Activated naive CD8-positive, alpha-beta T cell (primary cell): ENCODE data around the gene EYS.

Experiments used
- H3K27ac Mint-ChIP-seq: one replicate; pipeline ENCODE4 v1.8.0; 2021; ENCODE audit warnings: mixed read lengths
- H3K27me3 Mint-ChIP-seq: one replicate; pipeline ENCODE4 v1.8.0; 2021; ENCODE audit warnings: mixed read lengths
- H3K36me3 Mint-ChIP-seq: one replicate; pipeline ENCODE4 v1.8.0; 2021; ENCODE audit warnings: mixed read lengths
- H3K4me1 Mint-ChIP-seq: one replicate; pipeline ENCODE4 v1.8.0; 2021; ENCODE audit warnings: low read depth, mixed read lengths
- H3K4me3 Mint-ChIP-seq: one replicate; pipeline ENCODE4 v1.8.0; 2021; ENCODE audit warnings: mild to moderate bottlenecking, mixed read lengths
- H3K9me3 Mint-ChIP-seq: one replicate; pipeline ENCODE4 v1.8.0; 2021; ENCODE audit warnings: low read depth, mixed read lengths

EYS gene

DNA sequence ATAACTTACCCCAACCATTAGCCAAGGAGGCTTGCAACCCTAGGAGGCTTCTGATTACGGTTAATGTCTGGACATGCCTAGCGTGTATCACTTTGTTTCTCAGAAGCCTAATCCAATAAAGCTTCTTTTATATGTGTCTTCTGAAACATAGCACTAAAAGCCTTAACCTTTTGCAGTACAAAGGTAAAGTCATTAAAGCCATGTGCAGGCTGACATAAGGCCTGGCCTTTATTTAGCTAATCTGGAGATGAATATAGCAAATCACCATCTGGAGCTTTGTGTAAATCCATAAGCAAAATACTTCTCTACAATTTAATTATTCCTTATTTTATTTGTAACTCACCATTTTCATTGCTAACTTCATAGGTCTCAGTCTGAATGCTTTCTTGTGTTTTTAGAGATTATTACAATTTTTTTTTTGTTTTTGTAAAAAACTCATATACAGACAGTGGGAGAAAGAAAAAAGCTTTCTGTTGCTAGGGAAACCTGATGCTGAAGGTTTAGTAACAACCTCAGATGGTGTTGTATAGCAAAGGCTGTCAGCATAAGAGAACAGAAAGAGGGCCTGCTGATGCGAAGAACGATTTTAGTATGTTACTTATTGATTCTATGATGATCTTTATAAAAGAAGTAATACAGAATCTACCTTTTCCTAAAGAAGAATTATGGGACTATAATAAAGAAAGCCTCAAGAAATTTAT is at the start of gene EYS:
TSS of gene EYS (minus strand) at position 101 of the 701 bp plus-strand sequence. CDS start 211,816 bp downstream, outside the sequence.
- H3K27me3 Mint-ChIP-seq = no peaks in the 10 kb centered on the region
- no peak within 1 kb of the TSS for H3K4me3 Mint-ChIP-seq
- no peaks in the 10 kb centered on the region for H3K36me3 Mint-ChIP-seq
- H3K4me1 Mint-ChIP-seq = no peaks in the 10 kb centered on the region
- no peak within 1 kb of the TSS for H3K27ac Mint-ChIP-seq
- H3K9me3 Mint-ChIP-seq = peaks cover 4% of the 10 kb centered on the region

DNA sequence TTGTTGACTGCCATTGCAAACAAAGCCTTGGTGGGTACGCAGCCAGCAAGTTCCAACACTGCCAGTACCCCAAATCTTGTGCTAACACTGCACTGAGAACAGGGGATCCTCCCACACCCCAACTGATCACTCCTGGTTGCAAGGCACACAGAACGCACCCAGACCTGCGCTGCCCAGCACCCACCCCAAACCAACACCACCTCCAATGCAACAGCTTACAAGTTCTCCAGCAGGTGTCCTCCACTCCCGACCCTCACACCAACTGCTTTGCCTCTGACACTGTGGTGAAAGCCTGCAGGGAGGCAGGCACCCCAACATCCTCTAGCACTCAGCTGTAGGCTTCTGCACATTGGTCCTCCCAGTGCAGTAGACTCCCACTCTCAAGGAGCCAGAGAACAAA is 39.3 kb upstream of the EYS start:
- Mint-ChIP-seq H3K4me3 (no peak overlapping the region), H3K27ac (no peak overlapping the region), H3K4me1 (no peaks in the 10 kb centered on the region), H3K9me3 (peaks cover 16% of the 10 kb centered on the region), H3K27me3 (no peaks in the 10 kb centered on the region), H3K36me3 (no peaks in the 10 kb centered on the region)

DNA sequence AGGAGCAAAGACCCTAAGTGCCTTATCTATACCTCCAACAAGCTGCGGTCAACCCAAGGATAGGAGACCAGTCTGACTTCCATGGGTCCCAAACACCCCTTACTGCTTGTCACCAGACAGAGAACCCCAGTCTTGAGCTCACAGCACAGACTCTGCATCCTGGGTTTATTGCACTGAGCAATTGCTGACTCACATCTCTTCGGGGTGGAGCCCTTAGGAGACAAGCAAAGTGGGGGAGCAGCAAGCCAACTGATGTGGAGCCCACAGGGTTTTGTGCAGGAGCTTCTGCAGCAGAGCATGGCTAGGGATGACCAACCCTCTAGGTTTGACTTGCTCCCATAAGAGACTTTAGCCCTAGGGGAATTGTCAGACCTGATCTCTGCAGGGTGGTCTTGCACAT is 38.6 kb upstream of the EYS start:
- H3K4me3 Mint-ChIP-seq = no peak overlapping the region
- no peak overlapping the region for H3K27ac Mint-ChIP-seq
- H3K36me3 Mint-ChIP-seq = no peaks in the 10 kb centered on the region
- H3K4me1 Mint-ChIP-seq = no peaks in the 10 kb centered on the region
- peaks cover 16% of the 10 kb centered on the region for H3K9me3 Mint-ChIP-seq
- no peaks in the 10 kb centered on the region for H3K27me3 Mint-ChIP-seq

DNA sequence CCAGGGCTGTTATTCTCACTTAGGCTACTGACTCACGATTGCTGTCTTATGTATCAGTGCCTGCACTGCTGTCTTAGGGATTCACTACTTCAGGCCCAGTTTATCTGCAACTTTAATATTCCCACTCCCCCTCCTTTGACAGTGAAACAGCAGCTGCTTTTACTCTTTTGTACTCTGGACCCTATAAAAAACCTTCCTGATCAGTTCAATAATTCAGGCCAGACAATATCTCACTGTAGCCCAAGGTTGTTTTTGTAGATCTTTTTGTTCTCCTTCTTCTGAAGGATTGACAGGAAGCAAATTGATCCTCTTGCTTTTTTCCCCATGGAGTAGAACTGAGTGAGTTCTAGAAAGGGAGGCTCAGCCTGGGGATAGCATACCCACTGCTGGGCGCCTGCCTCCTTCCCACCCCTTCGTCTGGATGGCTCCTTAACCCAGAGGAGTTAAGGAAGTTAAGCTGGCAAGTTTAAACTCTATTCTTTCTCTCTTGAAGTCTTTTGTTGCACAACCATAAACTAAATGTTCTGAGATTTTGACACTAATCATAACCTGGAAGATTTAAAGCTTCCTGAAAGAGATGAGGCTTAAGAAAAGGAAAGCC is 22.0 kb upstream of the EYS start:
- H3K27me3 Mint-ChIP-seq = no peaks in the 10 kb centered on the region
- peaks cover 15% of the 10 kb centered on the region for H3K9me3 Mint-ChIP-seq
- H3K36me3 Mint-ChIP-seq = no peaks in the 10 kb centered on the region
- no peak overlapping the region for H3K4me3 Mint-ChIP-seq
- H3K27ac Mint-ChIP-seq = no peak overlapping the region
- no peaks in the 10 kb centered on the region for H3K4me1 Mint-ChIP-seq

DNA sequence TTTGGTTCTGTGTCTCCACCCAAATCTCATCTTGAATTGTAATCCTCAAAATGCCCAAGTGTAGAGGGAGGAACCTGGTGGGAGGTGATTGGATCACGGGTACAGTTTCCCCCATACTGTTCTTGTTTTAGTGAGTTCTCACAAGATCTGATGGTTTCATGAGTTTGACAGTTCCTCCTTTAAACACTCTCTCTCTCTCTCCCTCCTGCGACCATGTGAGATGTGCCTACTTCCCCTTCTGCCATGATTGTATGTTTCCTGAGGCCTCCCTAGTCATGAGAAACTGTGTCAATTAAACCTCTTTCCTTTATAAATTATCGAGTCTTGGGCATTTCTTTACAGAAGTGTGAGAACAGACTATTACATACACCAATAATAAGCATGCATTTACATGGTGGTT is 12.1 kb upstream of the EYS start:
- no peaks in the 10 kb centered on the region for H3K27me3 Mint-ChIP-seq
- H3K9me3 Mint-ChIP-seq = no peaks in the 10 kb centered on the region
- H3K4me3 Mint-ChIP-seq = no peak overlapping the region
- H3K4me1 Mint-ChIP-seq = no peaks in the 10 kb centered on the region
- H3K36me3 Mint-ChIP-seq = no peaks in the 10 kb centered on the region
- no peak overlapping the region for H3K27ac Mint-ChIP-seq

- peaks cover 4% of the 10 kb centered on the region for H3K9me3 Mint-ChIP-seq
Measured at GRCh38 chr6:65711531-65711930, 4.5 kb upstream of the EYS start.

DNA sequence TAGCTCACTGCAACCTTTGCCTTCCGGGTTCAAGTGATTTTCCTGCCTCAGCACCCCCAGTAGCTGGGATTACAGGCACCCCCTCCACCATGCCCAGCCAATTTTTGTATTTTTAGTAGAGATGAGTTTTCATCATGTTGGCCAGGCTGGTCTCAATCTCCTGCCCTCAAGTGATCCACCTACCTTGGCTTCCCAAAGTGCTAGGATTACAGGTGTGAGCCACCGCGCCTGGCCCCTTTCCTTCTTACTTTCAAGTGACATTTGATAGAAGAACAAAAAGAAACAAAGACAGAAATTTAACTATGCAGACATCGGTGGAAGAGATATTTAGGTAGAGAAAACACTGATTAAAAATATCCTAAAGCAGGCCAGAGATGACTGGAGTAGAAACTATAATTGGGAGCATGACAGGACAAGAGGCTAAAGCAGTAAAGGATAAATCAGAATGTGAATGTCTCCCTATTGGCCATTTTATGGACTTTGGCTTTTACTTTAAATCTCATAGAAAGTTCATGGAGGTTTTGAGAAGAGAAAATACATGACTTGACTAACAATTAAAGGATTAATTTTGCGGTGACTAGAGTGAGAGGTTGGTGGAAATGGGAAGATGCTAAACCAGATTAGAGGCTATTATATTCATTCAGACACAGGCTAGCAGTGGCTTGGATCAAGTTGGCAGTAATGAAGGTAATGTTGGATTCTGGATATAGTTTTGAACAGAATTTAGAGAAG is 2.2 kb upstream of the EYS start:
- Mint-ChIP-seq H3K27ac (no peak overlapping the region), H3K27me3 (no peaks in the 10 kb centered on the region), H3K36me3 (no peaks in the 10 kb centered on the region), H3K4me1 (no peaks in the 10 kb centered on the region), H3K4me3 (no peak overlapping the region), H3K9me3 (peaks cover 4% of the 10 kb centered on the region)

More at GRCh38 chr6:65711531-65711930, 4.5 kb upstream of the EYS start:
- Mint-ChIP-seq H3K27ac (no peak overlapping the region), H3K4me3 (no peak overlapping the region), H3K36me3 (no peaks in the 10 kb centered on the region), H3K27me3 (no peaks in the 10 kb centered on the region), H3K4me1 (no peaks in the 10 kb centered on the region)

DNA sequence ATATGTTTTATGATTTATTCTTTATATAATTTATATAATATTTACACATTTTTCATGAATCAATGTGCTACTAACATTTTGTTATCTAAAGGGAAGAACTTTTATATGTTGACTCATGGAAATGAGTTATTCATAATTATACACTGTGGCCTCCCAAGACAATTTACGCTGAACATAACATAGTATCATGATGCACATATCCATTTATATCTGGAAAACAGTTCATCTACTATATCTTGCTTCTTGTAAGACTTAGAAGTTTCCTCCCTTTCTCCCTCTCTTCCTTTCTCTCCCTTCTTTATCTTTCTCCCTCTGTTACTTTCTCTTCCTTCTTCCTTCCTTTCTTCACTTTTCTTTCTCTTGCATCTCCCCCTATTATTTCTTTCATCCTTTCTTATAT is 1.1 kb upstream of the EYS start:
- Mint-ChIP-seq H3K4me1 (no peaks in the 10 kb centered on the region), H3K27ac (no peak overlapping the region), H3K9me3 (peaks cover 4% of the 10 kb centered on the region), H3K4me3 (no peak overlapping the region), H3K36me3 (no peaks in the 10 kb centered on the region), H3K27me3 (no peaks in the 10 kb centered on the region)

- Mint-ChIP-seq H3K27ac (no peak overlapping the region), H3K36me3 (no peaks in the 10 kb centered on the region), H3K4me3 (no peak overlapping the region), H3K9me3 (peaks cover 4% of the 10 kb centered on the region), H3K27me3 (no peaks in the 10 kb centered on the region), H3K4me1 (no peaks in the 10 kb centered on the region)
Measured at GRCh38 chr6:65706436-65706835, 590 bp downstream of the EYS start.

- Mint-ChIP-seq H3K4me3 (no peak overlapping the region), H3K36me3 (no peaks in the 10 kb centered on the region), H3K27me3 (no peaks in the 10 kb centered on the region), H3K27ac (no peak overlapping the region), H3K9me3 (peaks cover 4% of the 10 kb centered on the region), H3K4me1 (no peaks in the 10 kb centered on the region)
Measured at GRCh38 chr6:65701325-65701724, 5.7 kb downstream of the EYS start.

GRCh38 chr6:65700561-65700960 is 6.5 kb downstream of the EYS start:
- Mint-ChIP-seq H3K36me3 (no peaks in the 10 kb centered on the region), H3K9me3 (peaks cover 4% of the 10 kb centered on the region), H3K4me1 (no peaks in the 10 kb centered on the region), H3K4me3 (no peak overlapping the region), H3K27ac (no peak overlapping the region), H3K27me3 (no peaks in the 10 kb centered on the region)

GRCh38 chr6:65692109-65692508 is 14.9 kb downstream of the EYS start:
- Mint-ChIP-seq H3K9me3 (peaks cover 3% of the 10 kb centered on the region), H3K27ac (no peak overlapping the region), H3K4me1 (no peaks in the 10 kb centered on the region), H3K4me3 (no peak overlapping the region), H3K36me3 (no peaks in the 10 kb centered on the region), H3K27me3 (no peaks in the 10 kb centered on the region)

DNA sequence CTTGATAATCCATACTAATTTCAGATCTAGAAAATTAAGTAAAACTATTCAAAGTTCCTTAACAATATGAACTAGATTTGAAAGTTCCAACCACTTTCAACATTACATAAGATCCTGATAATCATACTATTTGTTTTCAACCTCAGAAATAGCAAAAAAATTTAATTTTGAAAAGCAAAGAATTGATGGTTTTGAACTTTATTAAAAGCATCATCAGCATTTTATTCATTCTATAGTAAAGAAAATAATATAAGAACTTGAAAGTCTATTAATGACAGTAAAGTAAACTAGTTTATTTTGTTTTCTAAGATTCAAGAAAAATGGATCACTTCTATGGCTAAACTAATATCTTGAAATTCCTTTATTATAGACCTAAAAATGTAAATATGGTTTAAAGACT is 26.8 kb downstream of the EYS start:
- Mint-ChIP-seq H3K4me1 (no peaks in the 10 kb centered on the region), H3K4me3 (no peak overlapping the region), H3K9me3 (peaks cover 21% of the 10 kb centered on the region), H3K27ac (no peak overlapping the region), H3K36me3 (no peaks in the 10 kb centered on the region), H3K27me3 (no peaks in the 10 kb centered on the region)

- Mint-ChIP-seq H3K36me3 (no peaks in the 10 kb centered on the region), H3K4me1 (no peaks in the 10 kb centered on the region), H3K27ac (no peak overlapping the region), H3K9me3 (peaks cover 26% of the 10 kb centered on the region), H3K4me3 (no peak overlapping the region), H3K27me3 (no peaks in the 10 kb centered on the region)
Measured at GRCh38 chr6:65671922-65672321, 35.1 kb downstream of the EYS start.

- Mint-ChIP-seq H3K9me3 (peaks cover 17% of the 10 kb centered on the region), H3K4me1 (no peaks in the 10 kb centered on the region), H3K27ac (no peak overlapping the region), H3K4me3 (no peak overlapping the region), H3K36me3 (no peaks in the 10 kb centered on the region), H3K27me3 (no peaks in the 10 kb centered on the region)
Measured at GRCh38 chr6:65667916-65668656, 38.9 kb downstream of the EYS start.
